Measurements from ENCODE around the gene HDAC9.

HDAC9 gene

GRCh38 chr7:18552943-18553604, 57.5 kb downstream of the HDAC9 start:
- DNase-seq (ENCODE audit: low read depth in 2 of 2, low spot score in 1 of 2): no peak

GRCh38 chr7:18553605-18554003, 58.1 kb downstream of the HDAC9 start:
- DNase-seq (ENCODE audit: low read depth in 2 of 2, low spot score in 1 of 2): no peak

DNA sequence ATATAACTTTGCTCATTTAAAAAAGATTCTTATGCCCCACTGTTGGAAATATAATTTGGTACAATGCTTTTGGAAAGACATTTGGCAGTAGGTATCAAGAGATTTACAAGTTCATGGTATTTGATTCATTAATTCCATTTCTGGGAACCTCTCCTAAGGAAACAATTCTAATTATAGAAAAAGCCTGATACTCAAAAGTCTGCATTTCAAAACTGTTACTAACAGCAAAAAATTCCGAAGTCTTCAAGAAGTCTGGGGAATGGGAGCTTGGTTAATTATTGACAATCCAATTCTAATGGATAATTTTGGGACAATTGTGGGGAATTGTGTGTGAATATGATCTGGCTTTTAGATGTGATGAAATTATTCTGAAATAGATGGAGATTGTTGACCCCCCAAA, 59.6 kb downstream of the HDAC9 start:
- no peak for DNase-seq (ENCODE audit: low read depth in 2 of 2, low spot score in 1 of 2)

GRCh38 chr7:18555968-18556367, 60.4 kb downstream of the HDAC9 start:
- no peak for DNase-seq (ENCODE audit: low read depth in 2 of 2, low spot score in 1 of 2)

- DNase-seq (ENCODE audit: low read depth in 2 of 2, low spot score in 1 of 2): no peak
Observed at GRCh38 chr7:18558503-18558902, 63.0 kb downstream of the HDAC9 start.

DNA sequence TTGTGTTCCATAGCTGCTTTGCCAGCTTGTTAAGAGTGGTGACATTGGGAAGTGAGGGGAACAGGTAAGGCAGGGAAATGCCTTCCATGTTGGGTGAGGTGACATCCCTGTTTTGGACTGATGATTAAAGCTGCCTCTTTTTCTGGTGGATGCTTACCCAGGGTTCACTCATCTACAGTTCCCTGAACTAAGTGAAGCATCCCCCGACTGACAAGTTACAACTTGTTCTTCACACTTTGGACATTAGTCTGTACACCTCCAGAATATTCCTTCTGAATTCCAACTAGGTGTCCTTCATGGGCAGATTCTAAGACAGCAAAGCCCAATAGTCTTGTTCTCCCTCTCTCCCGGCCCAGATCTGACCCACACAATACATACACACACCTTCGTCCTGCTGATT, 63.4 kb downstream of the HDAC9 start:
- no peak for DNase-seq (ENCODE audit: low read depth in 2 of 2, low spot score in 1 of 2)

DNA sequence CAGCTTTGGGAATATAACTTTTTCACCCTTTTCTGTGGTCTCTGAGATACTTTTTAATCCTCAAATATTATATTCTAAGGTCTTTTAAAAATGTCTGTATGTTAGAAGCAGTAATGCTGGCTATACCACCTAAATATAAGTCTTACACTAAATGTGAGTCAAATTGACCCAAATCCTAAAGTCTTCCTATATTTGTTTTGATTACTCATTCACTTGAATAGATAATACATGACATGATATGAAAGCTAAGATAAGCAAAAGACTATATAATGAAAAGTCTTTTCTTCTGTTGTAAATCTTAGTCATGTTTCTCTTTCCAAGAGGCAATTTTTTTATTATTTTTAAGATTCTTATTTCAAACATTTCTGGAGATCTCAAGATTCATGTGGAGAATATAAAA, 64.2 kb downstream of the HDAC9 start:
- no peak for DNase-seq (ENCODE audit: low read depth in 2 of 2, low spot score in 1 of 2)

GRCh38 chr7:18564779-18565178, 69.2 kb downstream of the HDAC9 start:
- DNase-seq (ENCODE audit: low read depth in 2 of 2, low spot score in 1 of 2): no peak

DNA sequence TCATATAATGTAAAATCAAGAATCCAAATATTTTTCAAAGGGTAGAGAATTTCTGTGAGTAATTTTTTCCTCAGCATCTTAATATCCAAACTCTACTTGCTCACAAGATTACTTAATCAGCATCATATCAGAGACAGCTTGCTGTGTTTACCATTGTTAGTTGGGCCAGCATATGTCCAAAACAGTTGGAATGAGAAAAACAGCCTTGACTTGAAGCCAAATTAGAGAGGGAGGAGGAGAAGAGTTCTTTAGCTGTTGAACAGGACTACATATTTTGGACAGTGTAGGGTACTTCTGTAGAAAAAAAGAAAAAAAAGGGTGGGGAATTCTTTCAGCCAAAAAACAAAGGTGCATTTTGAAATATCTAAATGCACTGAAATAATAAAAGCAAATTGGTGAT, 69.8 kb downstream of the HDAC9 start:
- DNase-seq (ENCODE audit: low read depth in 2 of 2, low spot score in 1 of 2): no peak

DNA sequence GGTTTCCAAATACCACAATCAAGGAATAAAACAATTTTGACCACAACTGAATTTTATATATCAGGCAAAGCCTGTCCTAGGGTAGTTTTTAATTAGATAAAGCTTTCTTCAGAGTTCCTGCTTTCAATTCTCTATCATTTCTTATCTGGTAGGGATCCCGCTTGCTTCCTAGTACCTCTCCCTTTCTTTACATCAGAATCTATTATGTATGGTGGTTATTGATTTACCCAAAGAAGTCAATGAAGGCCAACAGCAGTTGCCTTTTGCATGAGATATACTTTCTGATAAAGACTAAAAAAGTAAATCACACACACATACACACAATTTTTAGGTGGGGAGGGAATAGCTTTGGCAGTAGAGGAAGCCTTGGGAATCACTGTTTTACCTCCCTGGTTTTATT, 70.7 kb downstream of the HDAC9 start:
- no peak for DNase-seq (ENCODE audit: low read depth in 2 of 2, low spot score in 1 of 2)

DNA sequence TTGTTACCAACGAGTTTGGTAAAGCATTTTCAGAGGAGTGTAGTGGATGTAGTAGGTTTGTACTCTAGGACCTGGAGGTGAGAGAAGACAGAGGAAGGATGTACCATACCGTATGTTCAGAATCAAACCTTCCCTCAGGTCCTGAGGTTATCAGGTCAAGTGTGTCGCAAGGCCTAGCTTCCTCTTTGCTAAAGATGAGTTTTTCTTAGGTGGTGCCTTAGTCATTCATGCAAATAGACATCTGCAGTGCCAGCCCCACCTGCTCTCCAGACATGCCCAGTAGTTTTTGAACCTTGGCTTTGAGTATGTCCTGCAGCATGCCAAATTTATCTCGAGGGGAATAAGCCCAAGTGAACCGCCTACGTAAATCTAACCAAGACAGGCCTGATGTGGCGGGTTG, 71.3 kb downstream of the HDAC9 start:
- DNase-seq (ENCODE audit: low read depth in 2 of 2, low spot score in 1 of 2): no peak

DNA sequence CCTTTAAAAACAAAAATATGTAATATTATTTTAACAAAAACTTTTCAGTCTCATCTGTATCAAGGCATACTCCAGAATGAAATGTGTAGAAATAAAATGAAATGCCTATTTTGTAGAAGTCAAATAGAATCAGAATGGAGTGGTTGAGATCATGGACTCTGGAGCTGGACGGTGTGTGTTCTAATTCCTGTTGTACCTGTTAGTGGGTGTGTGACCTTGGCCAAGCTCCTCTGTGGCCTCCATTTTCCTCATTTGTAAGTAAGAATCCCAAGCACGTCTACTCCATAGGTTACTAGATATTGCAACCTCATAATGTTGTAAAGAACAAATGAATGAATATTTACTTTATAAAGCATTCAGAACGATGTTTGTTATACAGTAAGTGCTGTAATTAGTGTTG, 74.9 kb downstream of the HDAC9 start:
- no peak for DNase-seq (ENCODE audit: low read depth in 2 of 2, low spot score in 1 of 2)

- no peak for DNase-seq (ENCODE audit: low read depth in 2 of 2, low spot score in 1 of 2)
Observed at GRCh38 chr7:18570890-18571478, 75.4 kb downstream of the HDAC9 start.

DNA sequence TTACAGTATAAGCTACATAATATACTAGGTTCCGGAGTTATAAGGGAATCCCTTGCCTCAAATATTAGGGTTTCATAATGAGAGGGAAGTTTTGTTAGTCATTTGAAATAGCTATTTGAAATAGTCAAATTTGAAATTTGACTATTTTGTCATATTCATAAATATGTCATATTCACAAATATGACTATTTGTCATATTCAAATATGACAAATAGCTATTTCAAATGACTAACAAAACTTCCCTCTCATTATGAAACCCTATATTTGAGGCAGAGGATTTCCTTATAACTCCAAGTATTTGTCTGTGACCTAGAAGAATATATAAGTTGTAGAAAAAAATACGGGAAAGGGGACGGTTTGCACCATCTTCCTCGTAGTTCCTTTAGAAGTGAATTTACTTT, 76.6 kb downstream of the HDAC9 start:
- no peak for DNase-seq (ENCODE audit: low read depth in 2 of 2, low spot score in 1 of 2)

DNA sequence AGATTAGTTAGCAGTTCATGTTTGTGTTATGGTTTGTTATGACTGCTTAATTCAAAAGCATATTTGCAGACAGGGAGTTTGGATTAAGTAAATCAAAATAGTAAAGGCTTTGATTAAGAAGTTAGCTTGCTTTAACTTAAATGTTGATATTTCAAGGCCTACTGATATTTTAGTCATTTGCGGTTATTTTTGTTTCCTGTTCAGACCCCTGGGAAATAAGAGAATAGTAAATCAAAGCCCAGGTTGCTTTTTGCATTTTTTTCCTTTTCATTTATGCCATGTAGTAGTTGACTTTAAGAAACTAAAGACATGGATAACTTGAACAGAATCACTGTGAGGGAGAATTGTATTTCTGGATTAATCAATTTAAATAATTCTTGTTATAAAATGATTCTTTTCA, 77.3 kb downstream of the HDAC9 start:
- DNase-seq (ENCODE audit: low read depth in 2 of 2, low spot score in 1 of 2): no peak

DNA sequence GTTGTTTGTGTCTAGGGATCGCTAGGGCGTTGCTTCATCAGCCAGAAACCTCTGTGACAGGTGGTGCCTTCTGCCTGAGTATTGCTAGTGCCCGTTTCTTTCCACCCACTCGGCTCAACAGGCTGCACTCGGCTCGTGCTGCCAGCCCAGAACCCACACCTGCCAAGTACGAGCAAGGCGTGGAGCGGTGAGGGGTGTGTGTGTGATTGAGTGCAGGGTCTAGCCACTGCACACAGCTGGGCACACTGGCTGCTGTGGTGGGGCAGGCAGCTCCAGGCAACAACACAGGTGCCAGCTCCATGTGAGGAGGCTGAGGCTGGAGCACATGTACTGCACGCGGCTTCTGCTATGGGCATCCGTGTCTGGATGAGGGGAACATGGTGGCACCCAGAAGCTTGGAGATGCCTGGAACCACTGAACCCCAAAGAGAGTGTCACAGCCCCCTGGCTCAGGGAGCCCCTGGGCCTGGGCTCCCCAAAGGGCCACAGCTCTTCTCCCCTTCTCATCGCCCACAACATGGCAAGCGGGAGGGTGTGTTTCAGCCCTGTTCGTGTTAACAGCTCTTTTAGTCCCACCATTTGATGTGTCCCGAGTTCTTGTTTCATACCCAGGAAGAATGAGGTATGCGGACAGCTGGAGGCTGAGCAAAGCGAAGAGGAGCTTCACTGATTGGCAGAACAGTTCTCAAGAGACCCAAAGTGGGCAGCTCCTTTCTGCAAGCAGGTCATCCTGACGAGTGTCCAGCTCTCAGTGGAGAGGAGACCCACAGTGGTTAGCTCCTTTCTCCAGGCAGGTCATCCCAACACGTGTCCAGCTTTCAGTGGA, 78.1 kb downstream of the HDAC9 start:
- no peak for DNase-seq (ENCODE audit: low read depth in 2 of 2, low spot score in 1 of 2)

DNA sequence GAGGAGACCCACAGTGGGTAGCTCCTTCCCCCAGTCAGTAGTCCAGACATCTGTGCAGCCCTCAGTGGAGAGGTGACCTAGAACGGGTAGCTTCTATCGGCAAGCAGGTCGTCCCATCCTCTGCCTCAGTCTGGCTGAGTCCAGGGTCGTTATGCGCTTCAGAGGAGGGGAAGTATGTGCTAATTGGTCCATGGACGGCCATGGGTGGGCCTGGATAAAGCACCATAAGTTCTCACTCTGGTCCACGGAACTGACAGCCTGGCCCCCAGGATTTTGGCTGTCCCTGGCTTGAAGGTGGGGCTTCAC, 78.6 kb downstream of the HDAC9 start:
- DNase-seq (ENCODE audit: low read depth in 2 of 2, low spot score in 1 of 2): no peak

DNA sequence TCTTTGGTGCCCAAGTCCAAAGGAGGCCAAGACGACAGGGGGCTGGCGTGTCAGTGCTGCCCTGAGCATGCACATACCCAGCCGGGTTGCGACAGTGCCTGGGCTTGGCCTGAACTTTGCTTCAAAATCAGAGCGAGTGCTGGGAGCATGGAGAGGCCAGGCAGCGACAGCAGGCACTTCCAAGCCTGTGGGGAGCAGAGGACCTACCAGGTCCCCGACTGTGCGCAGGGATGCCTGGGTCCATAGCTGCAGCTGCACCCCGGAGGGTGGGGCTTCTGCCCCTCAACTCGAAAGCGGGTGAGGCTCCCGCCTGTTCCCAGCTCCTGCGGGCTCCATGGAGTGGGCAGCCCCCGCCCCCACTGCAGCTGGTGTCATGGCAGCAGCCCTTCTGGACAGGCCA, 79.1 kb downstream of the HDAC9 start:
- DNase-seq (ENCODE audit: low read depth in 2 of 2, low spot score in 1 of 2): no peak

GRCh38 chr7:18575622-18576572, 80.3 kb downstream of the HDAC9 start:
- no peak for DNase-seq (ENCODE audit: low read depth in 2 of 2, low spot score in 1 of 2)

DNA sequence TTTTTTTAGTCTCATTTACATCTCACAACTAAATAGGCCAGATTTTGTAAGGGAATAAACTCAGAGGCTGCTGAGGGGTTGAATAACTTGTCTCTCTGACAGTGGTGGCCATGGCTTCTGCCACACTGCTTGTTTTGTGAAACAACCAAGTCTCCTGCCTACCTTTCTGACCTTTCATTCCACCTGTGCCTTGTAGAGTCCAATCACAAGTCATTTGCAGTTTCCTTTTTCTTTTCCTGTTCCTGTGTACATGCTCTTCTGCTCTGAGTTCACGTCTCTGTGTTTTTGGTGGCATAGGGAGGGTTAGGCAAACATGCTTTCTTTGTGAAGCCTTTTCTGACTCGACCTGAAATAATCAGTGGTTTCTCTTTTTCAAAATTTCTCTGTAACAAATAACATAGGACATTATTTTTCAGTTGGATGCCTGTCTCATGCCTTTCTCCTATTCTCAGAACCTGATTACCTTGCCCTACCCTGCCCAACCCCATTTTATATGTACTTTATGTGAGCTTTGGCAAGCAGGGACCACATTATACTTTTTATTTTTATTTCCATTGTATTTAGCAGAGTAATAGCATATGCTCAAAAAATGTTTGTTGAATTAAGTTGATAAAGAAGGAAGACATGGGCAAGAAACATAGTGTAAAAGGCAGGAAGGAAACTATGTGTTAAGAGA, 81.7 kb downstream of the HDAC9 start:
- no peak for DNase-seq (ENCODE audit: low read depth in 2 of 2, low spot score in 1 of 2)

DNA sequence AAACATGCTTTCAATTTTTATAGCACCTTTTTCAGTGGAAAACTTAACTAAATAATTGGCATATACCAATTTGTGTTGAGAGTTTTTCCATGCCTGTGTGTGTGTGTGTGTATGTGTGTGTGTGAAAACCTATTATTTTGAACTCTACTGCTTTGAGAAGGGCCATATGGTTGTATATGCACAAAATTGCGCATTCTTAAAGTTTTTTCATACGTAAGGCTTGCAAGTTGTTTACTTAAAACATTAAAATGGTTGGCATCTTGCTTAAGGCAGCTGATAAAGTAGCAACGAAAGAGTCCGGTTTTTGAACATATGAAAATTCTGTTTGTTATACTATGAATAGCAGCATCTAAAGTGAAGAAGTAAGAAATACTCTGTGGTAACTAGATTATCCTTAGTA, 84.1 kb downstream of the HDAC9 start:
- DNase-seq (ENCODE audit: low read depth in 2 of 2, low spot score in 1 of 2): no peak

All from stimulated activated CD8-positive, alpha-beta memory T cell treated with anti-CD3 and anti-CD28 coated beads, Interleukin-4, amount 100 ng/mL, for 1 hour (primary cell).